H1 (cell line): Measurements from ENCODE around the gene BCL2. TPM values are rescaled to one million over a fixed set of nuclear protein-coding genes. Genes with fewer than 3 reads are reported as not detected.

ENCODE experiments used
- EZH2 ChIP-seq: fragments of 200-600 bp; sonication (generic); IDR thresholded peaks from 2 replicates; pipeline ENCODE4 v1.7.1; 2012; ENCODE audit warnings: low read depth, mild to moderate bottlenecking, moderate library complexity, low read length, inconsistent platforms; ENCODE audit not compliant: severe bottlenecking
- polyA plus RNA-seq, 7 experiments: library from polyadenylated mRNA; depleted of rRNA in 3 of 7; stranded (reverse) in 5 of 7; unstranded in 2 of 7; fragments of >200 nt in 5 of 7; fragments of 200-250 nt in 2 of 7; gene quantifications; 1 replicate in 5 of 7; 2 replicates in 1 of 7; 4 replicates in 1 of 7; pipeline versions ENCODE4 v1.2.1 to v1.2.3, GENCODE V29; 2011 to 2013; ENCODE audit warnings: missing spikeins in 2 of 7, mixed read lengths in 2 of 7
- total RNA-seq: library from RNA; stranded (reverse); fragmentation: NEBNext Ultra II Directional; extraction: Animal tissue kit (Norgen Biotek cat#: 25700); gene quantifications from 2 replicates; pipeline ENCODE4 v1.2.1, GENCODE V29; 2021

Gene BCL2
- total and polyA plus RNA-seq, 2 of the 8 experiments (the other 6 are each of a cell fraction or from before 2014, with no cell fraction given) = 0.59 to 4.5 TPM

DNA sequence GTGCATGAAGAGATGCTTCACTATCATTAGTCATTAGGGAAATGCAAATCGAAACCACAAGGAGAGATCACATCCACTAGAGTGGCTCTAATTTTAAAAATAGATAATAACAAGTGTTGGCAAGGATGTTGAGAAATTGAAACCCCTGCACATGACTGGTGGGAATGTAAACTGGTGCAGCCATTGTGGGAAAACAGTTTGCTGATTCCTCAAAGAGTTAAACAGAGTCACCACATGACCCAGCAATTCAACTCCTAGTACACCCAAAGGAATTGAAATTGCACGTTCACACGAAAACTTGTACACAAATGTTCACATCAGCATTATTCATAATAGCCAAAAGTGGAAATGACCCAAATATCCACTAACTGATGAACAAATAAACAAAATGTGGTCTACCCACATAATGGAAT, 179.5 kb downstream of the BCL2 start (continued):
- no peak for TF ChIP-seq EZH2
